Measurements from ENCODE around the gene SDC4. TPM values are rescaled to one million over a fixed set of nuclear protein-coding genes. Genes with fewer than 3 reads are reported as not detected.
A peak's percentile ranks its signal among the peaks of the same experiment; 100 is the strongest.
"Not testable (repeated sequence)": the region's sequence is repeated elsewhere in the genome, so short reads cannot be mapped to it uniquely, and the experiment has no call there.

SDC4 gene
- total RNA-seq, 3 donors from 2014 or later = 94.0 to 138 (median 102) TPM

- H3K36me3 Mint-ChIP-seq (ENCODE audit: insufficient read depth) = no peaks in the 10 kb centered on the region
- H3K4me1 Mint-ChIP-seq (ENCODE audit: low read depth) = peaks cover 43% of the 10 kb centered on the region
- DNase-seq = no peak
- no peaks in the 10 kb centered on the region for H3K27me3 Mint-ChIP-seq (ENCODE audit: low read depth)
- no peaks in the 10 kb centered on the region for H3K9me3 Mint-ChIP-seq
- no peak for ATAC-seq
- H3K4me3 Mint-ChIP-seq = no peak overlapping the region
These were observed 10.3 kb upstream of the SDC4 start for GRCh38 chr20:45358282-45359068.

- no peak for DNase-seq
- Mint-ChIP-seq H3K4me1 (ENCODE audit: low read depth) (peaks cover 37% of the 10 kb centered on the region), H3K27me3 (ENCODE audit: low read depth) (no peaks in the 10 kb centered on the region), H3K9me3 (no peaks in the 10 kb centered on the region), H3K36me3 (ENCODE audit: insufficient read depth) (no peaks in the 10 kb centered on the region), H3K4me3 (peak overlapping the region; percentile 55)
- ATAC-seq = peak; percentile 78 to 85
These were observed 7.2 kb upstream of the SDC4 start for GRCh38 chr20:45355209-45356084.

- H3K4me1 Mint-ChIP-seq (ENCODE audit: low read depth) = peaks cover 37% of the 10 kb centered on the region
- ATAC-seq = peak; percentile 59 to 66
These were observed 6.4 kb upstream of the SDC4 start for GRCh38 chr20:45354423-45355208.

DNA sequence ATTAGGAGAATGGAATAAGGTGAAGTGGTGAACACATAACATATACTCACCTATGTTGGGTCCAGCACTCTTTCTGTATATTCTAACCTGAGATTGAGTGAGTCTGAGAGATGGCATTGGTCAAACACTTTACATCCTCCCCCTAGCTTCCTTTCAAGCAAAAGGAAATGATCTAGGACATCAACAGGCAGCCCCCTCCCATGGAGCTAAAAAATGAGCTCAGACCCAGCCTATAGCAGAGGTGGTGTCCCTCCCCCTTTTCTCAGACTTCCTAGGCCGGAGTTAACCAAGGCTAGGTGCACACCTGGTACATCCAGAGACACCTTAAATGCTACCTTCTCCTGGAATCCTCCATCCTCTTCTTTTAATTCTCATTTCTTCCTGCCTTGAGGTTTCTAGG, 5.5 kb upstream of the SDC4 start:
- H3K4me3 Mint-ChIP-seq = no peak overlapping the region
- no peaks in the 10 kb centered on the region for H3K9me3 Mint-ChIP-seq
- H3K36me3 Mint-ChIP-seq (ENCODE audit: insufficient read depth) = no peaks in the 10 kb centered on the region
- H3K4me1 Mint-ChIP-seq (ENCODE audit: low read depth) = peaks cover 37% of the 10 kb centered on the region
- no peak for ATAC-seq
- H3K27me3 Mint-ChIP-seq (ENCODE audit: low read depth) = no peaks in the 10 kb centered on the region
- DNase-seq = no peak

More at GRCh38 chr20:45354423-45355208, 6.4 kb upstream of the SDC4 start:
- Mint-ChIP-seq H3K27me3 (ENCODE audit: low read depth) (no peaks in the 10 kb centered on the region), H3K4me3 (peak overlapping the region; percentile 55), H3K36me3 (ENCODE audit: insufficient read depth) (no peaks in the 10 kb centered on the region), H3K9me3 (no peaks in the 10 kb centered on the region)
- DNase-seq = no peak

- ATAC-seq (no peak), DNase-seq (no peak)
- peaks cover 37% of the 10 kb centered on the region for H3K4me1 Mint-ChIP-seq (ENCODE audit: low read depth)
- H3K9me3 Mint-ChIP-seq = no peaks in the 10 kb centered on the region
- H3K27me3 Mint-ChIP-seq (ENCODE audit: low read depth) = no peaks in the 10 kb centered on the region
- no peaks in the 10 kb centered on the region for H3K36me3 Mint-ChIP-seq (ENCODE audit: insufficient read depth)
- no peak overlapping the region for H3K4me3 Mint-ChIP-seq
These were observed 4.5 kb upstream of the SDC4 start for GRCh38 chr20:45352729-45353128.

DNA sequence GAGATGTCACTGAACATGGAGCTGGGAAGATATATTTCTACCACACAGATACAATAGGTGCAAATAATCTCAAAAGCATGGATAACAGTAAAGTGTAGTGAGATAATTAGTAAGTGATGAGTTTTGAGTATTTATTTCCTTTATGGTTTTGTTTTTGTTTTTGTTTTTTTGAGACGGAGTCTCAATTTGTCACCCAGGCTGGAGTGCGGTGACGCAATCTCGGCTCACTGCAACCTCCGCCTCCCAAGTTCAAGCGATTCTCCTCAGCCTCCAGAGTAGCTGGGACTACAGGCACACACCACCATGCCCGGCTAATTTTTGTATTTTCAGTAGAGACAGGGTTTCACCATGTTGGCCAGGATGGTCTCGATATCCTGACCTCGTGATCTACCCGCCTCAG, 2.6 kb upstream of the SDC4 start:
- H3K4me3 Mint-ChIP-seq; H3K27me3 Mint-ChIP-seq (ENCODE audit: low read depth): not testable (repeated sequence)

DNA sequence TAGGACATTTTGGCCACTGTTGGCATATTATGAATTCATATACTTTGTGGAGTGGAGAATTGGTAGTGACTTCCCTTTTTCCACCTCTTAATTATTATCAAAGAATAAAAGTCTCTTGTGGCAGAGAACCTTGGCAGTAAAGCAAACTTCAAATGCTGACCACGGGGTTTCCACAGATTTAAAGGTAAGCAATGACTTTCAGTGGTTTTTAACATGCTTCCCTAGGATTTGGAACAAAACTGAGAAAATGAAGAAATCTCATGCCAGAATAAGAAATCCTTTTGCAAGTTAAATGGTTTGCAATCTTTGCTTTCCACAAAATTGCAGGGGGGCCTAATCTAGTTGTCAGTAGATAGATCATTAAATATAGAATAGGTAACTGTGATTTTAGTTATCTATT, 2.0 kb upstream of the SDC4 start:
- H3K27me3 Mint-ChIP-seq (ENCODE audit: low read depth) = peaks cover 8% of the 10 kb centered on the region
- no peak overlapping the region for H3K4me3 Mint-ChIP-seq
- no peaks in the 10 kb centered on the region for H3K36me3 Mint-ChIP-seq (ENCODE audit: insufficient read depth)
- peaks cover 36% of the 10 kb centered on the region for H3K4me1 Mint-ChIP-seq (ENCODE audit: low read depth)
- no peaks in the 10 kb centered on the region for H3K9me3 Mint-ChIP-seq
- ATAC-seq (no peak), DNase-seq (no peak)

More for the DNA sequence above, 2.6 kb upstream of the SDC4 start:
- not testable (repeated sequence) for ATAC-seq; H3K9me3 Mint-ChIP-seq; H3K36me3 Mint-ChIP-seq (ENCODE audit: insufficient read depth); DNase-seq
- peaks cover 42% of the 10 kb centered on the region for H3K4me1 Mint-ChIP-seq (ENCODE audit: low read depth)

- Mint-ChIP-seq H3K4me1 (ENCODE audit: low read depth) (peaks cover 25% of the 10 kb centered on the region), H3K9me3 (no peaks in the 10 kb centered on the region)
These were observed 808 bp downstream of the SDC4 start for GRCh38 chr20:45347297-45347935.

GRCh38 chr20:45346851-45347250, 1.4 kb downstream of the SDC4 start:
- H3K9me3 Mint-ChIP-seq = no peaks in the 10 kb centered on the region
- H3K27me3 Mint-ChIP-seq (ENCODE audit: low read depth) = peaks cover 10% of the 10 kb centered on the region
- H3K4me1 Mint-ChIP-seq (ENCODE audit: low read depth) = peaks cover 25% of the 10 kb centered on the region
- no peak for ATAC-seq
- H3K36me3 Mint-ChIP-seq (ENCODE audit: insufficient read depth) = no peaks in the 10 kb centered on the region
- DNase-seq = no peak
- peak overlapping the region; percentile 84 for H3K4me3 Mint-ChIP-seq

More at GRCh38 chr20:45347297-45347935, 808 bp downstream of the SDC4 start:
- Mint-ChIP-seq H3K36me3 (ENCODE audit: insufficient read depth) (no peaks in the 10 kb centered on the region), H3K4me3 (peak overlapping the region; percentile 84), H3K27me3 (ENCODE audit: low read depth) (peaks cover 10% of the 10 kb centered on the region)
- ATAC-seq (no peak), DNase-seq (no peak)

DNA sequence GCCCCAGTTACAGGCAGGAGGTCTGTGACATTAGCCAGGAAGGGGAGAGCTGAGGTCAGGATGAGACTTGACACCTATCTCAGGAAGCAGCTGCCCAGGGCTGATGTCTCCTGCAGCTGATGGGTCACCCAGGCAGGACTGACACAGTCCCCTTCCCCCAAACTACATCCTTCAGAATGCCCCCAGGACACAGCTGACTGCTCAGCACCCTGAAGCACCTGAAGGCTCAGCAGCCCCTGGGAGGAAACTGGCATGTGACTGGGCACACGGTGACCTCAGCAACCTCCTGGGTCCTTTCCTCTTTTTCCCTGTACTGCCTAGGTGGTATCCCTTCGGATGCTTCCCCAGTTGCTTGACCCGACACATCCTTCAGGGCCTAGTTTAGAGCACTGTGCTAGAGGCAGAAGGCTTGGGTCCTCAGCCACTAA, 1.9 kb downstream of the SDC4 start:
- DNase-seq = no peak
- Mint-ChIP-seq H3K4me1 (ENCODE audit: low read depth) (peaks cover 25% of the 10 kb centered on the region), H3K9me3 (no peaks in the 10 kb centered on the region), H3K4me3 (peak overlapping the region; percentile 84), H3K36me3 (ENCODE audit: insufficient read depth) (no peaks in the 10 kb centered on the region), H3K27me3 (ENCODE audit: low read depth) (peaks cover 10% of the 10 kb centered on the region)
- ATAC-seq = no peak

GRCh38 chr20:45345104-45345936, 2.9 kb downstream of the SDC4 start:
- ATAC-seq (no peak), DNase-seq (no peak)
- H3K4me3 Mint-ChIP-seq = peak overlapping the region; percentile 60
- no peaks in the 10 kb centered on the region for H3K9me3 Mint-ChIP-seq
- peaks cover 7% of the 10 kb centered on the region for H3K36me3 Mint-ChIP-seq (ENCODE audit: insufficient read depth)
- peaks cover 10% of the 10 kb centered on the region for H3K27me3 Mint-ChIP-seq (ENCODE audit: low read depth)
- peaks cover 25% of the 10 kb centered on the region for H3K4me1 Mint-ChIP-seq (ENCODE audit: low read depth)

DNA sequence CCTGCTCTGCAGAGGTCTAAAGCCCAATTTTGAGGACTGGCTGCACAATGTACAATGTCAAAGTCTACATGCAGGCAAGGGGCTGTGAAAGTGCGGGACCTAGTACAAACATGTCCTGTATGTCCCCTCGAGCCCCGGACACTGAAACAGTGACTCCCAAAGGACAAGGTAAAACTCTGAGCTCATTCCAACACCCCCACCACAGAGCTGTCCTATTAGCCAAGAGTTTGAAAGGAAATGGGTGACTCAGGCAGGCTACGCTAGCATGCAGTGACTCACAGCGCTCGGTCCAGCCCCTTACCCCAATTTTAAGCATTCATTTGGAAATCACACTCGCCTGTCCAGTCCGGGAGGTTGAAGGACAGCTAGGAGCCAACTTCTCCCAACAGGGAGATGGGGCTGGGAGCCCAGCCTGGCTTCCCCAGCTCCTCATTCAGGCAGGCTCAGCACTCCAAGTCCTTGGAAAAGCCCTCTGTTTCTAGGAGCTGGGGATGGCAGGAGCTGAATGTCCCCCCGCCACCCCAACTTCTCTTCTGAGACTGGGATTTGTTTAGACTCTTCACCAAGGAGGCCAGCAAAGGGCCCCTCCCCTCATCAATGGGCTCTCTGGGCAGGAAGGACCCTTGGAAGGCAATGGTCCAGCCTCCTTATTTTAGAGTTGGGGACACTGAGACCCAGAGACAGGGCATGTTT, 3.9 kb downstream of the SDC4 start:
- Mint-ChIP-seq H3K9me3 (no peaks in the 10 kb centered on the region), H3K4me3 (peak overlapping the region; percentile 37), H3K27me3 (ENCODE audit: low read depth) (peaks cover 10% of the 10 kb centered on the region), H3K4me1 (ENCODE audit: low read depth) (peaks cover 25% of the 10 kb centered on the region), H3K36me3 (ENCODE audit: insufficient read depth) (peaks cover 8% of the 10 kb centered on the region)
- DNase-seq (peak; percentile 6), ATAC-seq (no peak)

Data from activated T-cell treated with anti-CD3 and anti-CD28 coated beads, Interleukin-2, amount 50 U/mL, for 4 hours (primary cell).